Renal cortex interstitium (tissue), 11 donors: Measurements from ENCODE around the gene FOXO3. TPM values are rescaled to one million over a fixed set of nuclear protein-coding genes. Genes with fewer than 3 reads are reported as not detected.
"Not testable (repeated sequence)": the region's sequence is repeated elsewhere in the genome, so short reads cannot be mapped to it uniquely, and the experiment has no call there.

ENCODE experiments used
- DNase-seq, 11 donors: peaks; one replicate each; pipeline ENCODE4 v3.0.0-alpha.2; 2013; ENCODE audit warnings: low read depth in 9 of 11, low spot score in 4 of 11; ENCODE audit errors: extremely low read depth in 1 of 11
- polyA plus RNA-seq, 3 donors: library from polyadenylated mRNA; unstranded; fragments of 120-200 nt; gene quantifications; one replicate each; pipeline ENCODE4 v1.2.1, GENCODE V29; 2013; ENCODE audit not compliant: insufficient read length in 3 of 3

The FOXO3 gene
- polyA plus RNA-seq, 3 donors, result 50.4 to 54.4 (median 50.6) TPM

- no peak for DNase-seq
Observed at GRCh38 chr6:108665495-108666196, 104.9 kb downstream of the FOXO3 start.

GRCh38 chr6:108666656-108667260 is 106.0 kb downstream of the FOXO3 start:
- DNase-seq, result no peak

- DNase-seq, result peak in 1 of 11 donors; percentile 58
Observed at GRCh38 chr6:108667993-108668392, 107.3 kb downstream of the FOXO3 start.

GRCh38 chr6:108669673-108670072 is 109.0 kb downstream of the FOXO3 start:
- DNase-seq, result no peak

GRCh38 chr6:108671175-108671574 is 110.5 kb downstream of the FOXO3 start:
- no peak for DNase-seq

GRCh38 chr6:108671790-108672189 is 111.1 kb downstream of the FOXO3 start:
- DNase-seq, result no peak

GRCh38 chr6:108672641-108673040 is 111.9 kb downstream of the FOXO3 start:
- no peak for DNase-seq

GRCh38 chr6:108673153-108673552 is 112.4 kb downstream of the FOXO3 start:
- no peak for DNase-seq

GRCh38 chr6:108673602-108674001 is 112.9 kb downstream of the FOXO3 start:
- no peak for DNase-seq

- DNase-seq, result no peak
Observed at GRCh38 chr6:108675226-108676200, 114.8 kb downstream of the FOXO3 start.

- no peak for DNase-seq
Observed at GRCh38 chr6:108676555-108676954, 115.8 kb downstream of the FOXO3 start.

GRCh38 chr6:108677357-108677756 is 116.6 kb downstream of the FOXO3 start:
- DNase-seq, result no peak

GRCh38 chr6:108677894-108678293 is 117.2 kb downstream of the FOXO3 start:
- DNase-seq, result no peak

GRCh38 chr6:108680314-108680713 is 119.6 kb downstream of the FOXO3 start:
- DNase-seq, result not testable (repeated sequence)

GRCh38 chr6:108681721-108682120 is 121.0 kb downstream of the FOXO3 start:
- not testable (repeated sequence) for DNase-seq

GRCh38 chr6:108682383-108683119 is 121.8 kb downstream of the FOXO3 start:
- not testable (repeated sequence) for DNase-seq

- DNase-seq, result not testable (repeated sequence)
Observed at GRCh38 chr6:108683976-108684375, 123.3 kb downstream of the FOXO3 start.

GRCh38 chr6:108684771-108685329 is 124.1 kb downstream of the FOXO3 start:
- no peak for DNase-seq

GRCh38 chr6:108685970-108686369 is 125.3 kb downstream of the FOXO3 start:
- no peak for DNase-seq
